GM12878 (cell line): ENCODE results near the gene C9orf57. TPM values are rescaled to one million over a fixed set of nuclear protein-coding genes. Genes with fewer than 3 reads are reported as not detected.

Experiments
- ATAC-seq: fragments of 200-7000 bp; cut with Tn5 transposase; 3 replicates; pipeline ENCODE4 v1.9.1; 2020; ENCODE audit warnings: mild to moderate bottlenecking, moderate library complexity
- BruUV-seq: library from RNA; stranded (reverse); fragments of 400-500 nt; replicated peaks from 2 replicates; lab custom pipeline; 2021; lab: Mats Ljungman, UMichigan
- CTCF ChIA-PET: fragments of 300-600 bp; sonication (Branson Sonifier 250); formaldehyde crosslinking; extraction: SDS; loops from one replicate; lab custom pipeline; 2021; ENCODE audit warnings: inconsistent platforms; lab: Yijun Ruan, JAX
- POLR2A ChIA-PET: fragments of 350-600 bp; formaldehyde crosslinking; extraction: SDS; loops from one replicate; lab custom pipeline; 2021; ENCODE audit warnings: inconsistent platforms; lab: Charles Lee
- RAD21 ChIA-PET: fragments of 300-600 bp; sonication (Branson Sonifier 250); formaldehyde crosslinking; loops from one replicate; lab custom pipeline; 2023; ENCODE audit warnings: antibody characterized with exemption; ENCODE audit not compliant: unreplicated experiment; lab: Charles Lee
- SMC1A ChIA-PET: fragments of 300-600 bp; sonication (Branson Sonifier 250); formaldehyde crosslinking; loops from one replicate; lab custom pipeline; 2023; ENCODE audit not compliant: unreplicated experiment, uncharacterized antibody; lab: Charles Lee
- DNase-seq: peaks from one replicate; pipeline ENCODE4 v3.0.0-alpha.2; 2011; ENCODE audit warnings: low read depth, low spot score
- FAIRE-seq: peaks from 3 replicates; lab custom pipeline; 2011; peaks lifted over from hg19 to GRCh38; lab: Jason Lieb, UNC
- H2AFZ ChIP-seq: 2 replicates; pipeline ENCODE4 v1.6.0; 2011; ENCODE audit warnings: low read depth, low read length, control low read depth; ENCODE audit not compliant: control insufficient read depth
- H3K27ac ChIP-seq: 2 replicates; pipeline ENCODE4 v1.5.1; 2011; ENCODE audit warnings: control low read depth; ENCODE audit not compliant: control insufficient read depth, insufficient read depth
- H3K27me3 ChIP-seq, 2 experiments: replicated peaks in 1 of 2; 2 replicates each; pipeline versions ENCODE4 v1.6.0 to v1.6.1; 2011; ENCODE audit warnings: low read length in 1 of 2; ENCODE audit not compliant: control insufficient read depth in 2 of 2, insufficient read depth in 2 of 2
- H3K36me3 ChIP-seq, 2 experiments: 2 replicates each; pipeline ENCODE4 v1.5.1; 2011; ENCODE audit warnings: low read length in 1 of 2; ENCODE audit not compliant: control insufficient read depth in 2 of 2, insufficient read depth in 2 of 2
- H3K4me1 ChIP-seq: 2 replicates; pipeline ENCODE4 v1.6.1; 2011; ENCODE audit warnings: mild to moderate bottlenecking, low read length, moderate library complexity, mixed read lengths; ENCODE audit not compliant: control insufficient read depth, insufficient read depth
- H3K4me2 ChIP-seq: 2 replicates; pipeline ENCODE4 v1.6.0; 2011; ENCODE audit warnings: control low read depth; ENCODE audit not compliant: control insufficient read depth, insufficient read depth
- H3K4me3 ChIP-seq: fragments of 200-600 bp; sonication (generic); 2 replicates; pipeline ENCODE4 v1.5.1; 2016
- H3K79me2 ChIP-seq: 2 replicates; pipeline ENCODE4 v1.6.0; 2011; ENCODE audit warnings: low read length; ENCODE audit not compliant: control insufficient read depth, insufficient read depth
- H3K9ac ChIP-seq: 2 replicates; pipeline ENCODE4 v1.8.0; 2011; ENCODE audit warnings: low read length, control low read depth, mixed read lengths; ENCODE audit not compliant: control insufficient read depth, insufficient read depth
- H3K9me3 ChIP-seq: replicated peaks from 3 replicates; pipeline ENCODE4 v1.5.1; 2011; ENCODE audit warnings: mild to moderate bottlenecking, low read length; ENCODE audit not compliant: control insufficient read depth, insufficient read depth
- H4K20me1 ChIP-seq: 2 replicates; pipeline ENCODE4 v1.6.0; 2011; ENCODE audit not compliant: control insufficient read depth, insufficient read depth
- JUND ChIP-seq: IDR thresholded peaks from 2 replicates; pipeline ENCODE4 v1.6.1; 2012; ENCODE audit warnings: low read depth, mild to moderate bottlenecking, low read length, improper control_type of control experiment, moderate library complexity
- MYC ChIP-seq: IDR thresholded peaks from 2 replicates; pipeline ENCODE4 v1.6.1; 2011; ENCODE audit warnings: mild to moderate bottlenecking, low read length, moderate library complexity, inconsistent platforms; ENCODE audit not compliant: insufficient read depth, insufficient replicate concordance, insufficient read length, severe bottlenecking
- NR2C2 ChIP-seq: IDR thresholded peaks from 2 replicates; pipeline ENCODE4 v1.6.1; 2011; ENCODE audit warnings: borderline replicate concordance, low read depth; ENCODE audit not compliant: control insufficient read depth, insufficient read length
- RB1 ChIP-seq: fragments of 450-650 bp; formaldehyde crosslinking; IDR thresholded peaks from 2 replicates; pipeline ENCODE4 v1.6.1; 2017; ENCODE audit warnings: mild to moderate bottlenecking, borderline replicate concordance
- RBBP5 ChIP-seq: fragments of 200-600 bp; sonication (generic); conservative IDR thresholded peaks from 2 replicates; pipeline ENCODE4 v1.6.1; 2016
- YY1 ChIP-seq: IDR thresholded peaks from 2 replicates; pipeline ENCODE4 v1.6.1; 2011; ENCODE audit warnings: low read depth, mild to moderate bottlenecking, low read length
- WGBS: methylation state at CpG from one replicate; pipeline ENCODE4 v1.1.6; 2016; ENCODE audit warnings: low lambda C conversion rate; ENCODE audit not compliant: insufficient replicate concordance, insufficient coverage; ENCODE audit errors: missing lambda C conversion rate; 5-methylcytosine and 5-hydroxymethylcytosine counted together
- in situ Hi-C: fragments of 300-500 bp; cut with MboI; formaldehyde crosslinking; loops from 9 replicates; pipeline ENCODE4 v1.14.3; 2018; ENCODE audit warnings: mixed read lengths
- intact Hi-C: fragments of 100-400 bp; cut with micrococcal nuclease; formaldehyde crosslinking; loops from one replicate; pipeline ENCODE4 v1.14.2; 2022; ENCODE audit not compliant: unreplicated experiment
- polyA plus RNA-seq, 11 experiments: library from polyadenylated mRNA; depleted of rRNA in 4 of 11; unstranded in 6 of 11; stranded (reverse) in 5 of 11; fragments of >200 nt; fragmentation: Nextera tagmentation in 4 of 11; fragmentation: Illumina TruSeq in 1 of 11; extraction: Ambion mirVana in 4 of 11; extraction: Trizol in 1 of 11; gene quantifications; 1 replicate in 1 of 11; 2 replicates in 10 of 11; pipeline versions ENCODE4 v1.2.1 to v1.2.3, GENCODE V29; 2011 to 2016; ENCODE audit warnings: inconsistent platforms in 2 of 11, missing spikeins in 2 of 11, low read depth in 1 of 11
- total RNA-seq, 4 experiments: library from RNA; depleted of rRNA in 3 of 4; stranded (reverse); fragments of >200 nt in 3 of 4; fragmentation: Illumina TruSeq in 1 of 4; extraction: Trizol in 1 of 4; gene quantifications; 2 replicates each; pipeline versions ENCODE4 v1.2.1 to v1.2.3, GENCODE V29; 2013 to 2021

C9orf57 gene
- total and polyA plus RNA-seq, 10 of the 15 experiments (the other 5 are each of a cell fraction or from before 2014, with no cell fraction given) = 0.06 to 0.27 TPM; not detected in 8

GRCh38 chr9:72023596-72023995 lies 36.8 kb downstream of the C9orf57 start (continued):
- TF ChIP-seq YY1 (no peak), NR2C2 (no peak), RB1 (no peak)

GRCh38 chr9:72022841-72023240 lies 37.6 kb downstream of the C9orf57 start:
- no peaks in the 10 kb centered on the region for H3K79me2 ChIP-seq
- ATAC-seq (no peak), FAIRE-seq (no peak), DNase-seq (no peak)
- H3K36me3 ChIP-seq = no peaks in the 10 kb centered on the region
- ChIA-PET RAD21 (no interaction called here), CTCF (interaction anchor here (6.0 to 7.6 kb wide), 2 partner anchors 205 to 217 kb away, joined by 64 to 213 read pairs; no protein-coding TSS in a partner anchor), POLR2A (no interaction called here), SMC1A (interaction anchor here (0.9 to 7.1 kb wide), 2 partner anchors 204 to 217 kb away, joined by 4 to 93 read pairs; no protein-coding TSS in a partner anchor)
- BruUV-seq = no TSS peak
- 63% methylated on average over 3 of the region's 3 CpGs for WGBS
- H3K9me3 ChIP-seq = no peaks in the 10 kb centered on the region
- H3K27me3 ChIP-seq = no peaks in the 10 kb centered on the region
- TF ChIP-seq JUND = no peak
- no peak for TF ChIP-seq MYC
- no peak for TF ChIP-seq RBBP5
- H3K4me1 ChIP-seq = no peaks in the 10 kb centered on the region
- H4K20me1 ChIP-seq = no peaks in the 10 kb centered on the region
- H3K4me2 ChIP-seq = no peak overlapping the region
- intact Hi-C loops (no loop called here), in situ Hi-C loops (loop anchor here (25.0 kb wide), 1 partner anchor 736 kb away; no protein-coding TSS in a partner anchor)
- H3K9ac ChIP-seq = no peak overlapping the region
- no peak overlapping the region for H2AFZ ChIP-seq
- H3K27ac ChIP-seq = no peak overlapping the region
- no peak overlapping the region for H3K4me3 ChIP-seq
